Natural killer cell (primary cell): ENCODE data around the gene SNAP29. TPM values are rescaled to one million over a fixed set of nuclear protein-coding genes. Genes with fewer than 3 reads are reported as not detected.

Source experiments
- ATAC-seq, 3 donors: fragments of 150-1000 bp in 2 of 3; fragments of 200-7000 bp in 1 of 3; cut with Tn5 transposase; 1 replicate in 1 of 3; 2 replicates in 2 of 3; pipeline ENCODE4 v1.10.0; 2021; ENCODE audit warnings: mild to moderate bottlenecking in 2 of 3, moderate library complexity in 2 of 3
- DNase-seq, 2 donors: peaks; one replicate each; pipeline versions ENCODE4 v3.0.0 to v3.0.0-alpha.2; 2013 to 2021; ENCODE audit warnings: mixed read lengths in 1 of 2
- H3K27ac ChIP-seq: one replicate; pipeline ENCODE4 v1.5.1; 2013; ENCODE audit warnings: mild to moderate bottlenecking, low read length
- H3K27me3 ChIP-seq: one replicate; pipeline ENCODE4 v1.6.1; 2013; ENCODE audit warnings: low read length; ENCODE audit not compliant: control insufficient read depth, insufficient read depth
- H3K36me3 ChIP-seq: one replicate; pipeline ENCODE4 v1.6.1; 2013; ENCODE audit warnings: low read length; ENCODE audit not compliant: control insufficient read depth, insufficient read depth
- H3K4me1 ChIP-seq: one replicate; pipeline ENCODE4 v1.6.1; 2013; ENCODE audit warnings: low read length; ENCODE audit not compliant: control insufficient read depth, insufficient read depth
- H3K4me3 ChIP-seq: one replicate; pipeline ENCODE4 v1.5.1; 2013; ENCODE audit warnings: low read length
- H3K9me3 ChIP-seq: one replicate; pipeline ENCODE4 v1.6.1; 2013; ENCODE audit warnings: low read length; ENCODE audit not compliant: control insufficient read depth, insufficient read depth
- H3K27ac Mint-ChIP-seq, 2 donors: one replicate each; pipeline ENCODE4 v1.8.0; 2022; ENCODE audit warnings: mild to moderate bottlenecking in 2 of 2, mixed read lengths in 2 of 2, moderate library complexity in 1 of 2
- H3K27me3 Mint-ChIP-seq, 2 donors: one replicate each; pipeline ENCODE4 v1.8.0; 2022; ENCODE audit warnings: low read depth in 2 of 2, mixed read lengths in 2 of 2
- H3K36me3 Mint-ChIP-seq: one replicate; pipeline ENCODE4 v1.8.0; 2022; ENCODE audit warnings: mixed read lengths
- H3K4me1 Mint-ChIP-seq, 2 donors: one replicate each; pipeline ENCODE4 v1.8.0; 2022; ENCODE audit warnings: mixed read lengths in 2 of 2
- H3K4me3 Mint-ChIP-seq: one replicate; pipeline ENCODE4 v1.8.0; 2022; ENCODE audit warnings: mild to moderate bottlenecking, moderate library complexity, mixed read lengths
- H3K9me3 Mint-ChIP-seq, 2 donors: one replicate each; pipeline ENCODE4 v1.8.0; 2022; ENCODE audit warnings: mixed read lengths in 2 of 2
- CTCF ChIP-seq: fragments of 200-600 bp; IDR thresholded peaks from one replicate; pipeline ENCODE4 v1.8.0; 2022; ENCODE audit warnings: antibody characterized with exemption
- WGBS: methylation state at CpG from one replicate; pipeline ENCODE4 v1.1.7; 2013; ENCODE audit warnings: missing lambda C conversion rate; ENCODE audit not compliant: insufficient coverage; 5-methylcytosine and 5-hydroxymethylcytosine counted together
- intact Hi-C: fragments of 100-400 bp; cut with micrococcal nuclease; formaldehyde crosslinking; loops from one replicate; pipeline ENCODE4 v1.14.2; 2022
- total RNA-seq, 4 donors: library from RNA; stranded (reverse); fragments of 120-200 nt in 1 of 4; gene quantifications; one replicate each; pipeline versions ENCODE4 v1.2.3 to v1.2.4, GENCODE V29; 2013 to 2022

SNAP29 gene
- total RNA-seq, 3 donors from 2014 or later (not counting 1 experiment from before 2014, with no cell fraction given), result 35.1 to 40.3 (median 36.8) TPM

- Mint-ChIP-seq H3K4me1 (peaks cover 48% of the 10 kb centered on the region in 2 donors), H3K27ac (peak overlapping the region; percentile 92 to 96)
These were observed 9.5 kb downstream of the SNAP29 start for GRCh38 chr22:20868025-20868962.

GRCh38 chr22:20869234-20869633 is 10.4 kb downstream of the SNAP29 start:
- Histone ChIP-seq H3K27ac (peak overlapping the region; percentile 32), H3K4me1 (peaks cover 37% of the 10 kb centered on the region), H3K9me3 (no peaks in the 10 kb centered on the region), H3K36me3 (peaks cover 29% of the 10 kb centered on the region), H3K27me3 (no peaks in the 10 kb centered on the region), H3K4me3 (no peak overlapping the region)
- Mint-ChIP-seq H3K27me3 (no peaks in the 10 kb centered on the region), H3K27ac (peak overlapping the region; percentile 92 to 96), H3K36me3 (no peaks in the 10 kb centered on the region), H3K4me1 (peaks cover 39% of the 10 kb centered on the region in 2 donors), H3K4me3 (no peak overlapping the region), H3K9me3 (no peaks in the 10 kb centered on the region)
- ATAC-seq (no peak), DNase-seq (no peak)
- TF ChIP-seq CTCF, result no peak
- WGBS, result 95% methylated on average over 2 of the region's 2 CpGs
- intact Hi-C loops, result no loop called here

More at GRCh38 chr22:20868025-20868962, 9.5 kb downstream of the SNAP29 start:
- H3K36me3 Mint-ChIP-seq, result no peaks in the 10 kb centered on the region
- no peaks in the 10 kb centered on the region for H3K9me3 Mint-ChIP-seq
- H3K27me3 Mint-ChIP-seq, result no peaks in the 10 kb centered on the region
- 85% methylated on average over 7 of the region's 7 CpGs for whole genome bisulfite sequencing
- no peak for TF ChIP-seq CTCF
- Histone ChIP-seq H3K36me3 (peaks cover 23% of the 10 kb centered on the region), H3K27me3 (no peaks in the 10 kb centered on the region), H3K9me3 (no peaks in the 10 kb centered on the region), H3K4me1 (peaks cover 46% of the 10 kb centered on the region), H3K4me3 (no peak overlapping the region), H3K27ac (peak overlapping the region; percentile 85)
- H3K4me3 Mint-ChIP-seq, result no peak overlapping the region
- DNase-seq (no peak), ATAC-seq (no peak)
- intact Hi-C loops, result no loop called here

DNA sequence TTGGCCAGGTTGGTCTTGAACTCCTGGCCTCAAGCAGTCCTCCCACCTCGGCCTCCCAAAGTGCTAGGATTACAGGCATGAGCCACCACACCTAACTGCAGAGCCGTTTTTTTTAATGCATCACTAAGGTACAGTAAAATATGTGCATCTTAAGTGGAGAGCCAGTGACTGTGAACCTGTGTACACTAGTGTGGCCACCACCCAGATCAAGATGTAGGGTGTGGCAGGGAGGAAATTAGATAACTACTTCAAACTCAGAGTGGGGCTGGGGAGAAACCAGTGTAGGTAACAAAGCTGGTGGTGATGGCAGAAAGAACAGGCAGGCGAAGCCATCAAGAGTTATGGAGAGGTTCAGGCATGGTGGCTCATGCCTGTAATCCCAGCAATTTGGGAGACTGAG is 14.4 kb downstream of the SNAP29 start:
- TF ChIP-seq CTCF, result no peak
- H3K4me1 Mint-ChIP-seq, result peaks cover 4 to 5% of the 10 kb centered on the region in 2 donors
- H3K36me3 Mint-ChIP-seq, result no peaks in the 10 kb centered on the region

More for the DNA sequence above, 14.4 kb downstream of the SNAP29 start:
- ATAC-seq (no peak), DNase-seq (no peak)
- intact Hi-C loops, result no loop called here
- Histone ChIP-seq H3K27me3 (no peaks in the 10 kb centered on the region), H3K9me3 (no peaks in the 10 kb centered on the region), H3K4me3 (no peak overlapping the region), H3K36me3 (peaks cover 52% of the 10 kb centered on the region), H3K4me1 (peaks cover 6% of the 10 kb centered on the region), H3K27ac (no peak overlapping the region)
- no peak overlapping the region for H3K27ac Mint-ChIP-seq
- 100% methylated on average over 3 of the region's 3 CpGs for WGBS
- H3K27me3 Mint-ChIP-seq, result no peaks in the 10 kb centered on the region
- H3K4me3 Mint-ChIP-seq, result no peak overlapping the region
- H3K9me3 Mint-ChIP-seq, result no peaks in the 10 kb centered on the region
